HG03457 (cell line): ENCODE data around the gene LTN1.
"Not testable (repeated sequence)": the region's sequence is repeated elsewhere in the genome, so short reads cannot be mapped to it uniquely, and the experiment has no call there.

Experiments
- ATAC-seq: cut with Tn5 transposase; IDR thresholded peaks from one replicate; pipeline ENCODE4 v1.9.1; 2021; ENCODE audit warnings: moderate number of reproducible peaks; ENCODE audit not compliant: unreplicated experiment

Gene LTN1

GRCh38 chr21:28992526-28993292 is at the start of gene LTN1:
TSS of gene LTN1 (minus strand) at chr21:28992877. CDS start at chr21:28992805, 72 bp downstream.
- peak; percentile 96 for ATAC-seq

- ATAC-seq: no peak
Measured at GRCh38 chr21:29034678-29035077, 42.0 kb upstream of the LTN1 start.

GRCh38 chr21:29033871-29034270 is 41.2 kb upstream of the LTN1 start:
- ATAC-seq: no peak

GRCh38 chr21:29033301-29033700 is 40.6 kb upstream of the LTN1 start:
- ATAC-seq: no peak

- no peak for ATAC-seq
Measured at GRCh38 chr21:29030909-29031308, 38.2 kb upstream of the LTN1 start.

GRCh38 chr21:29029524-29029923 is 36.8 kb upstream of the LTN1 start:
- ATAC-seq: no peak

GRCh38 chr21:29025328-29025713 is 32.6 kb upstream of the LTN1 start:
- ATAC-seq: peak; percentile 0

- peak; percentile 93 for ATAC-seq
Measured at GRCh38 chr21:29024474-29025327, 32.0 kb upstream of the LTN1 start, which contains the start of gene USP16. TSS of gene USP16 (plus strand) at chr21:29024668. CDS start at chr21:29027914, 3,246 bp downstream.

- no peak for ATAC-seq
Measured at GRCh38 chr21:29022166-29022565, 29.5 kb upstream of the LTN1 start.

- ATAC-seq: peak; percentile 3
Measured at GRCh38 chr21:29018540-29018939, 25.9 kb upstream of the LTN1 start.

- no peak for ATAC-seq
Measured at GRCh38 chr21:29017639-29018237, 25.1 kb upstream of the LTN1 start.

GRCh38 chr21:29011236-29011635 is 18.6 kb upstream of the LTN1 start:
- ATAC-seq: not testable (repeated sequence)

GRCh38 chr21:29008367-29008766 is 15.7 kb upstream of the LTN1 start:
- no peak for ATAC-seq

- ATAC-seq: no peak
Measured at GRCh38 chr21:29007810-29008209, 15.1 kb upstream of the LTN1 start.

GRCh38 chr21:29007135-29007534 is 14.5 kb upstream of the LTN1 start:
- no peak for ATAC-seq

GRCh38 chr21:29005696-29006095 is 13.0 kb upstream of the LTN1 start:
- no peak for ATAC-seq

GRCh38 chr21:29002442-29003144 is 9.9 kb upstream of the LTN1 start:
- peak; percentile 98 for ATAC-seq

- no peak for ATAC-seq
Measured at GRCh38 chr21:28993293-28993629, 584 bp upstream of the LTN1 start.

- ATAC-seq: no peak
Measured at GRCh38 chr21:28991861-28992525, 684 bp downstream of the LTN1 start.

- not testable (repeated sequence) for ATAC-seq
Measured at GRCh38 chr21:28988146-28988545, 4.5 kb downstream of the LTN1 start.
